SU-DHL-6 (cell line): ENCODE results near the gene REN.

Source experiments
- H2AFZ ChIP-seq: fragments of 200-600 bp; sonication (generic); 2 replicates; pipeline ENCODE4 v1.6.1; 2014; ENCODE audit warnings: low read depth, mild to moderate bottlenecking, moderate library complexity, mixed read lengths, antibody characterized with exemption, low read length; ENCODE audit not compliant: severe bottlenecking
- H3F3A ChIP-seq: fragments of 200-600 bp; shearing (Covaris generic); 2 replicates; pipeline ENCODE4 v1.6.0; 2016; ENCODE audit warnings: antibody characterized with exemption, mild to moderate bottlenecking; ENCODE audit not compliant: insufficient read depth
- H3K27ac ChIP-seq: fragments of 200-600 bp; sonication (generic); 2 replicates; pipeline ENCODE4 v1.5.1; 2016; ENCODE audit warnings: low read depth, mild to moderate bottlenecking, low read length, moderate library complexity, mixed read lengths
- H3K27me3 ChIP-seq: fragments of 200-600 bp; sonication (generic), shearing (Covaris generic); 2 replicates; pipeline ENCODE4 v1.6.0; 2014; ENCODE audit warnings: mild to moderate bottlenecking, low read length
- H3K36me3 ChIP-seq: fragments of 200-600 bp; sonication (generic); 2 replicates; pipeline ENCODE4 v1.6.1; 2014; ENCODE audit warnings: mild to moderate bottlenecking, low read length, mixed read lengths
- H3K4me2 ChIP-seq: fragments of 300-600, 200-600 bp; shearing (Covaris generic), sonication (generic); 2 replicates; pipeline ENCODE4 v1.6.0; 2014; ENCODE audit warnings: low read length, low read depth, mild to moderate bottlenecking; ENCODE audit not compliant: poor library complexity, severe bottlenecking
- H3K4me3 ChIP-seq: fragments of 200-600 bp; sonication (generic); 2 replicates; pipeline ENCODE4 v1.5.1; 2014; ENCODE audit warnings: antibody characterized with exemption, low read length, mild to moderate bottlenecking, mixed read lengths; ENCODE audit not compliant: insufficient read depth, poor library complexity, severe bottlenecking
- H3K79me2 ChIP-seq: fragments of 200-600 bp; sonication (generic); 2 replicates; pipeline ENCODE4 v1.6.1; 2014; ENCODE audit warnings: mild to moderate bottlenecking, low read length, moderate library complexity; ENCODE audit not compliant: insufficient read depth
- H3K9ac ChIP-seq: fragments of 200-600 bp; sonication (generic); 2 replicates; pipeline ENCODE4 v1.7.0; 2014; ENCODE audit warnings: mild to moderate bottlenecking, low read length
- H3K9me2 ChIP-seq: fragments of 200-600 bp; sonication (generic); replicated peaks from 2 replicates; pipeline ENCODE4 v1.6.1; 2014; ENCODE audit warnings: low read length; ENCODE audit not compliant: insufficient read depth
- H3K9me3 ChIP-seq: fragments of 200-600 bp; sonication (generic); 2 replicates; pipeline ENCODE4 v1.6.1; 2014; ENCODE audit warnings: low read length, mixed read lengths; ENCODE audit not compliant: insufficient read depth
- H4K20me1 ChIP-seq: fragments of 200-600 bp; sonication (generic); 2 replicates; pipeline ENCODE4 v1.6.1; 2014; ENCODE audit warnings: low read depth, mild to moderate bottlenecking, antibody characterized with exemption, low read length, moderate library complexity, mixed read lengths
- CTCF ChIP-seq: fragments of 200-600 bp; sonication (generic); IDR thresholded peaks from one replicate; pipeline ENCODE4 v1.5.1; 2017; ENCODE audit warnings: antibody characterized with exemption, mild to moderate bottlenecking, low read length, moderate library complexity; ENCODE audit not compliant: insufficient read depth, poor library complexity, severe bottlenecking
- EZH2phosphoT487 ChIP-seq: fragments of 200-600 bp; sonication (generic), shearing (Covaris generic); conservative IDR thresholded peaks from 2 replicates; pipeline ENCODE4 v1.6.1; 2018; ENCODE audit warnings: mild to moderate bottlenecking, antibody characterized with exemption, low read length, moderate library complexity, mixed read lengths

The REN gene

GRCh38 chr1:204174958-204175357, 8.8 kb upstream of the REN start:
- TF ChIP-seq CTCF, result no peak
- Histone ChIP-seq H3K79me2 (no peaks in the 10 kb centered on the region), H3K4me3 (no peak overlapping the region)

GRCh38 chr1:204172404-204173029, 6.4 kb upstream of the REN start:
- Histone ChIP-seq H3K4me2 (no peak overlapping the region), H3K9me2 (no peaks in the 10 kb centered on the region), H2AFZ (no peak overlapping the region), H4K20me1 (no peaks in the 10 kb centered on the region), H3K9ac (no peak overlapping the region), H3K4me3 (no peak overlapping the region), H3F3A (no peaks in the 10 kb centered on the region), H3K9me3 (peaks cover 23% of the 10 kb centered on the region; the same call in 1 of the 2 replicates), H3K27ac (no peak overlapping the region), H3K79me2 (no peaks in the 10 kb centered on the region), H3K27me3 (no peaks in the 10 kb centered on the region), H3K36me3 (no peaks in the 10 kb centered on the region)
- TF ChIP-seq CTCF (no peak), EZH2phosphoT487 (no peak)

More at GRCh38 chr1:204174958-204175357, 8.8 kb upstream of the REN start:
- H3K27me3 ChIP-seq, result no peaks in the 10 kb centered on the region
- no peaks in the 10 kb centered on the region for H3K9me2 ChIP-seq
- no peak overlapping the region for H3K4me2 ChIP-seq
- H3K9ac ChIP-seq, result no peak overlapping the region
- H3K9me3 ChIP-seq, result peaks cover 10% of the 10 kb centered on the region; the same call in 1 of the 2 replicates
- no peaks in the 10 kb centered on the region for H3K36me3 ChIP-seq
- H3K27ac ChIP-seq, result no peak overlapping the region
- H2AFZ ChIP-seq, result no peak overlapping the region
- no peaks in the 10 kb centered on the region for H3F3A ChIP-seq
- no peaks in the 10 kb centered on the region for H4K20me1 ChIP-seq

GRCh38 chr1:204171751-204172178, 5.6 kb upstream of the REN start:
- Histone ChIP-seq H3K9ac (no peak overlapping the region), H3F3A (no peaks in the 10 kb centered on the region), H4K20me1 (no peaks in the 10 kb centered on the region), H3K36me3 (no peaks in the 10 kb centered on the region), H3K9me2 (no peaks in the 10 kb centered on the region), H3K27me3 (no peaks in the 10 kb centered on the region), H2AFZ (no peak overlapping the region), H3K79me2 (no peaks in the 10 kb centered on the region), H3K4me3 (no peak overlapping the region), H3K9me3 (peaks cover 23% of the 10 kb centered on the region; the same call in 1 of the 2 replicates), H3K4me2 (no peak overlapping the region), H3K27ac (no peak overlapping the region)
- no peak for TF ChIP-seq EZH2phosphoT487
- TF ChIP-seq CTCF, result no peak
